ENCODE results near the gene SOCS7.

SOCS7 gene, protein sequence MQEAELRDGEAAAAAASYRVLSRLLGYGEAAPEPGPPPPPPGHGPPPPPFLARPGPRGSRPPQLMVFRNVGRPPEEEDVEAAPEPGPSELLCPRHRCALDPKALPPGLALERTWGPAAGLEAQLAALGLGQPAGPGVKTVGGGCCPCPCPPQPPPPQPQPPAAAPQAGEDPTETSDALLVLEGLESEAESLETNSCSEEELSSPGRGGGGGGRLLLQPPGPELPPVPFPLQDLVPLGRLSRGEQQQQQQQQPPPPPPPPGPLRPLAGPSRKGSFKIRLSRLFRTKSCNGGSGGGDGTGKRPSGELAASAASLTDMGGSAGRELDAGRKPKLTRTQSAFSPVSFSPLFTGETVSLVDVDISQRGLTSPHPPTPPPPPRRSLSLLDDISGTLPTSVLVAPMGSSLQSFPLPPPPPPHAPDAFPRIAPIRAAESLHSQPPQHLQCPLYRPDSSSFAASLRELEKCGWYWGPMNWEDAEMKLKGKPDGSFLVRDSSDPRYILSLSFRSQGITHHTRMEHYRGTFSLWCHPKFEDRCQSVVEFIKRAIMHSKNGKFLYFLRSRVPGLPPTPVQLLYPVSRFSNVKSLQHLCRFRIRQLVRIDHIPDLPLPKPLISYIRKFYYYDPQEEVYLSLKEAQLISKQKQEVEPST

GRCh38 chr17:38351412-38352222 is at the start of gene SOCS7:
SOCS7 (plus strand) TSS chr17:38351844; CDS start chr17:38352053, 209 bp downstream.
- TF ChIP-seq, protein P1, sequence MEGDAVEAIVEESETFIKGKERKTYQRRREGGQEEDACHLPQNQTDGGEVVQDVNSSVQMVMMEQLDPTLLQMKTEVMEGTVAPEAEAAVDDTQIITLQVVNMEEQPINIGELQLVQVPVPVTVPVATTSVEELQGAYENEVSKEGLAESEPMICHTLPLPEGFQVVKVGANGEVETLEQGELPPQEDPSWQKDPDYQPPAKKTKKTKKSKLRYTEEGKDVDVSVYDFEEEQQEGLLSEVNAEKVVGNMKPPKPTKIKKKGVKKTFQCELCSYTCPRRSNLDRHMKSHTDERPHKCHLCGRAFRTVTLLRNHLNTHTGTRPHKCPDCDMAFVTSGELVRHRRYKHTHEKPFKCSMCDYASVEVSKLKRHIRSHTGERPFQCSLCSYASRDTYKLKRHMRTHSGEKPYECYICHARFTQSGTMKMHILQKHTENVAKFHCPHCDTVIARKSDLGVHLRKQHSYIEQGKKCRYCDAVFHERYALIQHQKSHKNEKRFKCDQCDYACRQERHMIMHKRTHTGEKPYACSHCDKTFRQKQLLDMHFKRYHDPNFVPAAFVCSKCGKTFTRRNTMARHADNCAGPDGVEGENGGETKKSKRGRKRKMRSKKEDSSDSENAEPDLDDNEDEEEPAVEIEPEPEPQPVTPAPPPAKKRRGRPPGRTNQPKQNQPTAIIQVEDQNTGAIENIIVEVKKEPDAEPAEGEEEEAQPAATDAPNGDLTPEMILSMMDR (IDR thresholded peaks at IDR 0.05; ENCODE audit: borderline replicate concordance, control extremely low read depth, extremely low read depth, insufficient read depth, missing control alignments), result no peak

DNA sequence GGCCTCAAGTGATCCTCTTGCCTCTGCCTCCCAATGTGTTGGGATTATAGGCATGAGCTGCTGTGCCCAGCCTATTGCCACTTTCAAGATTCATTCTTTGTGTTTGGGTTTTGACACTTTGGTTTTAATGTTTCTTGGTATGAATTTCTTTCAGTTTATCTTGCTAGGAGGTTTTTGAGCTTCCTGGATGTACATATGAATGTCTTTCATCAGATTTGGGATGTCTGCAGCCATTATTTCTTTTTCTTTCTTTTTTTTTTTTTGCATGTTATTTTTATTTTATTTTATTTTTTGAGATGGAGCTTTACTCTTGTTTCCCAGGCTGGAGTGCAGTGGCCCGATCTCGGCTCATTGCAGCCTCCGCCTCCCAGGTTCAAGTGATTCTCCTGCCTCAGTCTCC is 36.1 kb upstream of the SOCS7 start:
- TF ChIP-seq, protein P1 (IDR thresholded peaks at IDR 0.05; ENCODE audit: borderline replicate concordance, control extremely low read depth, extremely low read depth, insufficient read depth, missing control alignments), result no peak
- in situ Hi-C loops (cut with MboI; ENCODE audit: low sequenced_read_pairs, unreplicated experiment), result no loop called here
- no peak for DNase-seq (ENCODE audit: low spot score)

More at GRCh38 chr17:38351412-38352222, at the start of gene SOCS7:
- in situ Hi-C loops (cut with MboI; ENCODE audit: low sequenced_read_pairs, unreplicated experiment), result no loop called here
- DNase-seq (ENCODE audit: low spot score), result peak; percentile 97

DNA sequence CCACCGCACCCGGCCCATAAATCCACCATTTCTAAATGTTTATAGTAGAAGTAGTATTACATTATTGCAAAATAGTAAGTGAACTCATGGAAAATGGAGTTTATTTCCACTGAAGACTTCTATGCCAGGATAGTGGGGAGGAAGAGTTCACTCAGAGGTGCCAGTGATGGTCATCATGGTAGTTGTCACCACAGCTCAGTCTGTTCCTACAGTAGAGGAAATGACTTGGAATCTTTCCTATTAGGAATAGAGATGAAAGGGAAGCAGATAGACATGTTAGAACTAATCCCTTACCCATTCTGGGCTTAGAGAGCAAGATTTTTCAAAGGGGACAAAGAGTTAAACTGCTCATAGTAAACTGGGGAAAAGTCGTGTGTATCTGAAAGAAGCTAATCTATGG is 34.6 kb upstream of the SOCS7 start:
- in situ Hi-C loops (cut with MboI; ENCODE audit: low sequenced_read_pairs, unreplicated experiment), result no loop called here
- TF ChIP-seq, protein P1 (IDR thresholded peaks at IDR 0.05; ENCODE audit: borderline replicate concordance, control extremely low read depth, extremely low read depth, insufficient read depth, missing control alignments), result no peak
- no peak for DNase-seq (ENCODE audit: low spot score)

GRCh38 chr17:38320482-38320881 is 31.2 kb upstream of the SOCS7 start:
- no peak for DNase-seq (ENCODE audit: low spot score)
- in situ Hi-C loops (cut with MboI; ENCODE audit: low sequenced_read_pairs, unreplicated experiment), result no loop called here
- TF ChIP-seq, protein P1 (IDR thresholded peaks at IDR 0.05; ENCODE audit: borderline replicate concordance, control extremely low read depth, extremely low read depth, insufficient read depth, missing control alignments), result no peak

DNA sequence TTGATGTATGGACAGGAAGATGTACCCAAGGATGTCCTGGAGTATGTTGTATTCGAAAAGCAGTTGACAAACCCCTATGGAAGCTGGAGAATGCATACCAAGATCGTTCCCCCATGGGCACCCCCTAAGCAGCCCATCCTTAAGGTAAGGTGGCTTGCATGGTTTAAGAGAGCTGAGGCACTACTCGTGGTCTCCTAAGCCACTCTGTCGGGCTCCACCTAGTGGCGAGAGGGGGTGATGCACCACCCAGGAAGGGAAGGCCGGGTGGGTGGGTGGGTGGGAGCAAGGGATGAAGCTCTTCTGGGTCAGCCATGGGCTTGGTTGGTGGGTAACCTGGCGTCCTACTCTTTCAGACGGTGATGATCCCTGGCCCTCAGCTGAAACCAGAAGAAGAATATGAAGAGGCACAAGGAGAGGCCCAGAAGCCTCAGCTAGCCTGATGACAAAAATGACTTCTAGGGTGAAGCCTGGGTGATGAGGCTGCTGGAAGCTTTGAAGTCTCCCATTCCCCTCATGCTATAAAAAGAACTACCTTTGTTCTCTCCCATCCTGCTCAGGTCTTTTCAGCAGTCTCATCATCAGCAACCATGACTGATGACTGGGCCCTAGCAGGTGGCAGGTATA is 29.4 kb upstream of the SOCS7 start:
- in situ Hi-C loops (cut with MboI; ENCODE audit: low sequenced_read_pairs, unreplicated experiment), result no loop called here
- peak; percentile 83 for DNase-seq (ENCODE audit: low spot score)

More for the DNA sequence above, 29.4 kb upstream of the SOCS7 start:
- TF ChIP-seq, protein P1 (IDR thresholded peaks at IDR 0.05; ENCODE audit: borderline replicate concordance, control extremely low read depth, extremely low read depth, insufficient read depth, missing control alignments), result peak; percentile 72

Data from GM13976 (cell line).